ENCODE data around the gene KRT80.
"Not testable (repeated sequence)": the region's sequence is repeated elsewhere in the genome, so short reads cannot be mapped to it uniquely, and the experiment has no call there.

The KRT80 gene

GRCh38 chr12:52191841-52192791 lies at the start of gene KRT80:
Gene KRT80, minus strand, starts transcription at chr12:52192014. Its CDS starts 112 bp downstream, at chr12:52191902.
- DNase-seq (ENCODE audit: low spot score): no peak

DNA sequence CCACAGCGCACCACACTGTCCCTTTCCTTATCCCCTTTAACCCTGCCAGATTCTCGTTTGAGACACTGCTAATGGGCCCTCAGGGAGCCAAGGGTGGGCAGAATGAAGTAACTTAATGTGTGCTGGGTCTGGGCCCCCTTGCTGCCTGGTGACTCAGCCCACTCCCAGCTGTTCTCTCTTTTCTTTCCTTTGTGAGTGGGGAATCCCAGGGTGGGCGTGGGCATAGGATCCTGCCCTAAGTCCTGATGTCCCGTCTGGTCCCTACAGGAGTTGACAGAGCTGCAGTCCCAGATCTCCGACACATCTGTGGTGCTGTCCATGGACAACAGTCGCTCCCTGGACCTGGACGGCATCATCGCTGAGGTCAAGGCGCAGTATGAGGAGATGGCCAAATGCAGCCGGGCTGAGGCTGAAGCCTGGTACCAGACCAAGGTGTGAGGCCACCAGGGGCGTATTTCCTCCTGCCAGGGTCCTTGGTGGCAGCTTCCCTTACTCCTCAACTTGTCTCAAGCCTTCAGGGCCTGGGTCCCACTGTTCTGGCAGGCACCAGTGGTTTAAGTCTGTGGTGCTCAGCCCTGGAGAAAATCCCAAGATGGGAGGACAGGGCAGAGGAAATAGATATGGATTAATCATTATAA lies 49.5 kb upstream of the KRT80 start:
- DNase-seq (ENCODE audit: low spot score): no peak

- DNase-seq (ENCODE audit: low spot score): not testable (repeated sequence)
Observed at GRCh38 chr12:52240247-52240646, 48.4 kb upstream of the KRT80 start.

GRCh38 chr12:52239767-52240166 lies 48.0 kb upstream of the KRT80 start:
- no peak for DNase-seq (ENCODE audit: low spot score)

DNA sequence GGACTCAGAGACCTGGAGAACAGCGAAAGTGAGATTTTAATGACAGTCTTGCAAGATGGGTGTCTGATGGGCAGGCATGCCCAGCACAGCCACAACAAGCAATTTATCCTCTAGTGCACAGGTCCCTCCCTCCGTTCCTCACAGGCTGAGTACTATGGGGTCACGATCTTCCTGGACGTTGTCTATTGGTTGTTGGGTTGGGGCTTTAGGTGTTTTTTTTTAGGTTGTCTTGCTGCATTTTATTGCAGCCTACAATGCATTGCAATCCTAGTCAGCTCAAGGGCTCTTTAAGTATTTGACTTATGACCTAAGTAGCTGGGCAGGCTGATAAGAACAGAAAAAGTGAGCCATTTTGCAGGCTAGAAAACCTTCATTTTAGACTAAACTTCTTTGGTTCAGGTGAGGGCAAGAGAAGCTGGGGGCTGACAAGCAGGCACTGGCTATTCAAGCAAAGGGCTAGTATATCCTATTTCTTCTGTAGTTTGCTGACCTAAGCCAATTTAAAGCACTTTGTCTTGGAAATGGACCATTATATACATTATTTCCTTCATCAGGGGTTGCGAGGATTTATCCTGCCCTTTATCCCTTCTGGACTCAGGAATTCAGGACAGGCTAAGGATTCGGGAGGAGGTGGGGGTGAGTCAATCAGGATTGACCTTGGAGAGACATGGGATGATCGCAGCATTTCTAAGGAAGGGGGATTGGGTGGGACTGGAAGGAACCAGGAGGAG lies 47.3 kb upstream of the KRT80 start:
- no peak for DNase-seq (ENCODE audit: low spot score)

DNA sequence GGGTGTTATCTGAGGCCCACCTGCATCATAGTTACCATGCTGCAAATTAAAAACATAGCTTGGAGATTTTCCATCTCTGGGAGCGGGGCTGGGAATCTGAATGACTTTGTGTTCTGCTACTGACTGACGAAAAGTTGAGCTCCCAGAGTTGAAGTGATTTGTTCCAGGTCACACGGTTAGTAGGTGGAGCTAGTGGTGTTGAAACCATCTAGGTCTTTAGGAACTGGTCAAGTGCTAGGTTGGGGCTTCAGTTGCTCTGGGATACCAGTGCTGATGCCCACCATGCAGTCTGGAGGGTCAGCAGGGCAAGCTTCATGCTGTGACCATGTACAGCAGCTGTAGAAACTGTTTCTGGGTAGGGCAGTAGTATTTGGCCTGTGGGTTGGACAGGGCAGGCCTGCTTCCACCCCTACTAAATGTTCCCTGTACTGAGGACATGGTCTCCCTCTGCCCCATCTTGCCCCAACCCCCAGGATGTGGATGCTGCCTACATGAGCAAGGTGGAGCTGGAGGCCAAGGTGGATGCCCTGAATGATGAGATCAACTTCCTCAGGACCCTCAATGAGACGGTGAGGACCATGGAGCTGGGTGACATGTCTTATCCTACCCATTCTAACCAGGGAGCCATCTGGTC lies 46.5 kb upstream of the KRT80 start:
- DNase-seq (ENCODE audit: low spot score): no peak

DNA sequence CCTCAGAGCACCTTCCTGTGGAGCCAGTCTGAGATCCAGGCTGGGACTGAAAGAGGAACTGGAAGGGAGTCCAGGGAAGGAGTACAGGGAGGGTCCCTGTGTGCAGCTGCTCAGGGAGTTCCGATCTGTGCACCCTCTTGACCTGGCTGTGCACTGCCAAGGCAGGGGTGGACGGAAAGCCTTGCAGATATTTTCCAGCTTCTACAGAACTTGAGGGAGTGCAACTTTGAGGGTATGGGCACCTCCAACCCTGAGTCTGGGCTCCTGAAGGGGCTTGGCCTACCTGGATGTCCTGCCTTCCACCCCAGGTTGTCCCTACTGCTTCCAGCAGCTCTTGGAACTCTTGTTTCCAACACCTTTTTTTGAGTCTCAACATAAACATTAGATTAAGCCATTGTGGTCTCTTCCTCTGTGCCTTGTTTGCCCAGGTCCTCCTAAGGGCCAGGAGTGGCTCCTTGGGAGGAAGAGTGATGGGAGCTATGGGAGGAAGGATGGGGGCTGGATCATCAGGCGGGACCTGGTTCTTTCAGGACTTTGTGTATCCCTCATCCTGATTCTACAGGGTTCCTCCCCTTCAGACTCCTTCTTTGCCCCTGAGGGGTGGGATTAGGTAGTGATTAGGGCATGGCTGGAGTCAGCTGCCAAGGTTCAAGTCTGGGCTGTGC lies 44.7 kb upstream of the KRT80 start:
- DNase-seq (ENCODE audit: low spot score): no peak

DNA sequence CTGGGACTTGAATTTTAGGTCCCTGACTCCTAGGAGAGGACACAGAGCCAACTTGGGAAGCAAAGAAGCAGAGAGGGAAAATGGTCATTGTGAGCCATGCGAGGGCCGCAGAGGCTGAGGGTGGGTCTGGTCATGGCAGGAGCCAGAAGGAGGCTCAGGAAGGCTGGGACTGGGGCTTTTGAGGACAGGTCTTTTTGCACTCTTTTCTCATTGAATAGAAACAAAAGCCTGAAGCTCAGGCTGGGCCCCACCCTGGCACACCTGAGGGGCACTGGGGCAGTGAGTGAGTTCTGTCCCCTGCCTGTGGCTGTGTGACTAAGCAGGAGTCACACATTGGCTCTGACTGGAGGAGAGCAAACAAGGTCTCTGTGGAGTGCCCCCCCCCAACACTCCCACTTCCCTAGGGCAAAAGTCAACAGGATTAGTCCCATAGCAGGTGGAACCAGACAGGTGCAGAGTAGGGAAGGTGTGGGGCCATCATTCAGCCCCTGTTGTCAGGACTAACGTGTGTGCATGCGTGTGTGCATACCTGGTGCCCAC lies 44.1 kb upstream of the KRT80 start:
- DNase-seq (ENCODE audit: low spot score): no peak

GRCh38 chr12:52235001-52235764 lies 43.4 kb upstream of the KRT80 start:
- no peak for DNase-seq (ENCODE audit: low spot score)

GRCh38 chr12:52234223-52234810 lies 42.5 kb upstream of the KRT80 start:
- no peak for DNase-seq (ENCODE audit: low spot score)

DNA sequence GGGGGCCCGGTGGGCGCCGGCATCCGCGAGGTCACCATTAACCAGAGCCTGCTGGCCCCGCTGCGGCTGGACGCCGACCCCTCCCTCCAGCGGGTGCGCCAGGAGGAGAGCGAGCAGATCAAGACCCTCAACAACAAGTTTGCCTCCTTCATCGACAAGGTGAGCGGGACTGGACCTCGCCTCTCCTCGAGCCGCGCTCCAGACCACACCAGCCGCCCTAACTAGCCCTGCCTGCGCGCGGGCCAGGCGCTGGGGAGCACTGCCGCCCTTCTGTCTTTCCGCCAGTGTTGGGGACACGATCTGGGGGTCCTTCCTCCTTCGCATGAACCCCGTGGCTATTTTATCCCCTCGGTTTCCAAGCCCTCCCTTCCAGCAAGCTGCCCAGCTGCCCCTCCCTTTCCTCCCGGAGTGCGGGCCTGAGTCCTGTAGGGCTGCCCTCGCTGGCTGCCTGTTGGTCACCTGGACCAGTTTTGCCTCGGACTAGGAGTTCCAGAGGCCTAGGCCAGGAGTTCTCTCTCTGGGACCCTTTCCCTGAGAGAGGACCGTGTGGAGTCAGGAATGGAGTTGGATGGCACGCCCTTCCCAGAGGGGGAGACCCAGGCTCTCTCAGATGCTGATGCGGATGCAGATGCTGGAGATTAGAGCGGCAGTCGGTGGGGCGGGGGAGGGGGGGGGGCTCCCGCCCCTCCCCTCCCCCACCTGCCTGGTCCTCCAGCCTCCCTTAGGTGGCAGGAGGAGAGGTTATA lies 41.8 kb upstream of the KRT80 start:
- DNase-seq (ENCODE audit: low spot score): no peak

DNA sequence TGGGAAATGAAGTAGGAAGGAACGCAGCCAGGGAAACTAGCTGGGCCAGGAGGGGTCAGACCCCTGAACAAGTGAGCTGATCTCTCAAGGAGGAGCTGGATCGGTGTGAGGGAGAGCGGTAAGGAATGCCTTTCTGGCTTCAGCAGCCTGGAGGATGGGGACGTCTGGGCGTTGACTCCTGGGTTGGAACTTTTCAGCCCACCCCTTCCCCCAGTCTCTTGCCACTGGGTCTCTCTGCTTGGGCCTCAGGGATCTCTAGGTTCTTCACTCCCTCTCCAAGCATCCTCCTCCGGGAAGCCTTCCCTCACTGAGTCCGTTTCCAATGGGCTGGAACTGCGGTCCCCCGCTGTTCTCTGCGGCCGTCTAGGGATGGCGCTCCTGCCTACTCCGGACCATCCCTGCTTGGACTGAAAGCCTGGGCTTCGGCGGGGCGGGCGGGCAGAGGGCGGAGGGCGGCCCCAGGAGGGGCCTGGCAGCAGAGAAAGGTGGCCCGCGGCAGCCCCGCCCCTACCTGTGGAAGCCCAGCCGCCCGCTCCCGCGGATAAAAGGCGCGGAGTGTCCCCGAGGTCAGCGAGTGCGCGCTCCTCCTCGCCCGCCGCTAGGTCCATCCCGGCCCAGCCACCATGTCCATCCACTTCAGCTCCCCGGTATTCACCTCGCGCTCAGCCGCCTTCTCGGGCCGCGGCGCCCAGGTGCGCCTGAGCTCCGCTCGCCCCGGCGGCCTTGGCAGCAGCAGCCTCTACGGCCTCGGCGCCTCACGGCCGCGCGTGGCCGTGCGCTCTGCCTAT lies 41.1 kb upstream of the KRT80 start, which contains the start of gene KRT7:
Gene KRT7, plus strand, starts transcription at position 570 of the 788 bp plus-strand sequence. Its CDS starts 54 bp downstream, at position 624.
- no peak for DNase-seq (ENCODE audit: low spot score)

- DNase-seq (ENCODE audit: low spot score): no peak
Observed at GRCh38 chr12:52232203-52232673, 40.4 kb upstream of the KRT80 start.

DNA sequence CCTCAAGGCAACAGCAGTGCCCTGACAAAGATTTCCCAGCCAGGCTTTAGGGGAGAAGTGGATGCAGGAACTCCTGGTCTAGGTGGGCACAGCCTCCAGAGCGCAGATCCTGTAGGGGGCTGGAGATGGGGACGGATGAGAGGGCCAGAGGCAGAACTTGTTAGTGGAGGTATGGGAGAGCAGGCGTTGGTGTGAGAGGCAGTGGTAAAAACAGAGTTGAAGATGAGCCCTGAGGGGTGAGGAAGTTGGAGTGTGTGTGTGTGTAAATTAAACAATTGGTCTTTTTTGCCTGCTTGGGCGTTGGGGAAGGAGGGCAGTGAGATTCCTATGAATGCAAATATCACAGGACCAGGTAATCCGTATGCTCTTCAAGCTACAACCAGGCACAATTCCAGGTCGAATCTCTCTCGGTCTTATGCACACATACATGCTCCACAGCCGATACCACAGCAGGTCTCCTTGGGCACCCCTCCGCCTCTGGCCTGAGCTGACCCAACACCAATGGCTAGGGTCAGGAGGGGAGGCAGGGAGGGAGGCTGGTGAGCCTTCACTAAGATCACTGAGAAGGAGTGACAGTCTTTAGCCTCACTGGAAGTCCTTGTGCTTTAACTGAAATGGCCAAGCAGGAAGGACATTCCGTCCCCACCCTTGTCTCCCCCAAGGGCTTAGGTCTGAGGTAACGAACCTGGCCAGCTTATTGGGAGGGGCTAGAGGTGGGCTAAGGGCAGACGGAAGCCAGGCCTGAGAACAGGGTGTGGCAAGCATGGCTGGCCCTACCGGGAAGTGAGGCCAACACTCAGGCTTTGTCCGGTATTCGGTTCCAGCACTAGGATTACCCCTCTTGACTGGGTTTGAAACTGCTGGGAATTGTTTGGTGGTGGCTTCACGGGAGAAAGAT lies 39.7 kb upstream of the KRT80 start:
- DNase-seq (ENCODE audit: low spot score): no peak

DNA sequence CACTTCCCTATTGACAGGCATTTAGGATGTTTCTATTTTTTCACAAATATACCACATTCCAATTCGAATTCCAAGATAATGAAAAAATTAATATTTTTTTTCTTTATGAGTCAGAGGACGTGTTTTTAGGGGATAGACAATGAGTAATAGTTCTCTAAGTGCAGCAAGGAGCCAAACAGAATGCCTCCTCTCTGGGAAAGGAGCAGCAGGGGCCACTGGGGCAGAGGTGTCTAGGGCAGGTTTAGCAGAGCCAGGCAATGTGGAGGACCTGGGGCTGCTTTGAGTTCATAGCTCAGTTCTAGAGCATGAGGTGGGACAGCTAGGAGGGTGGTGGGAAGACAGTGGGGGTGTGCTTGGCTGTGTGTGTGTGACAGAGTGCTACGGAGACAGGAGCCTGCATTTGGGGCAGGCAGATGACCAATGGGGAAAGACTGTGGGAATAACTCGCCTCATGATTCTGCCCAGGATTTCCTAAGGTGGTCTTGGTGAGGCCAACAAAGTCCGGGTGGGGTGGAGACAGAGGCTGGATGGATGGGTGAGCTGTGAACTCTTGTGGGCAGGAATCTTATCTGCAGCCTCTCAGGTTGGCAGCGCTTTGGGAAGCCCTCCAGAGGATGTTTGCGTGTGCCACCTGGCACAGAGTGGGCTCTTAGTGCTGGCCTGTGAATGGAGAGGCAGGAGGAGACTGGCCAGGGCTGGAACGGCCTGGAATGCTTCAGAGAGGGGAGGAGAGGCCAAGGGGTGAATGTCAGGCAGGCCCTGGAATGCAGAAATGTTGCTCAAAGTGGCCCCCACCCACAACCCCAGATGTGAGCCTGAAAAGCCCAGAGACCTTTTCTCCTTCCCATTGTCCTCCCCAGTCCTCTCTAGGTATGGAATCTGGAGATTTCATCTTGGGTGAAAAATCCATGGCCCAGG lies 38.8 kb upstream of the KRT80 start:
- DNase-seq (ENCODE audit: low spot score): peak; percentile 54

DNA sequence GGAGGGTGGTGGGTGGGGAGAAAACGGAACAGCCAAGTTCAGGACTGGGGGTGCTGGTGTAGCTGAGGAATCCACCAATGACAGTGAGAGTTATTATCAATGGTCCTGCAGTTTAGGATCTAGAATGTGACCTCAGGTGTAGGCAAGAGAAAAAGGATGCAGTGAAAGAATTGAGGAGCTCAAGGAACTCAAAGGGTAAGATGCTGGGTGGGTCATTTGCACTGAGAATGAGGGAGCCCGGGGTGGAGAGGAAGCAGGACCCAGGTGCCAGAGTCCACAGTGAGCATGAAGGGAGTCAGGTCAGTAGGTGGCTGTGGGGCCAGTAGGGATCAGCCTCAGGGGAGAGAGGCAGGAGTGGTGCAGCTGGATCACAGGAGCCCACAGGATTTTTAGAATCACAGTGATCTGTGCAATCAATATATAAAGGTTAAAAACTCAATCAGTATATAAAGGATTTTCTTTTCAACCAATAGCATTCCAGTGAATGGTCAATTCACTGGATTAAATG lies 38.1 kb upstream of the KRT80 start:
- no peak for DNase-seq (ENCODE audit: low spot score)
